Measurements from ENCODE around the gene ABLIM1. TPM values are rescaled to one million over a fixed set of nuclear protein-coding genes. Genes with fewer than 3 reads are reported as not detected.
"Not testable (repeated sequence)": the region's sequence is repeated elsewhere in the genome, so short reads cannot be mapped to it uniquely, and the experiment has no call there.

ABLIM1 gene
- 100 to 1,000 TPM in 3 of 4 donors, 10 to 100 TPM in 1; 96.4 to 113 (median 106) TPM for polyA plus RNA-seq (ENCODE audit: insufficient read length in 4 of 4)

DNA sequence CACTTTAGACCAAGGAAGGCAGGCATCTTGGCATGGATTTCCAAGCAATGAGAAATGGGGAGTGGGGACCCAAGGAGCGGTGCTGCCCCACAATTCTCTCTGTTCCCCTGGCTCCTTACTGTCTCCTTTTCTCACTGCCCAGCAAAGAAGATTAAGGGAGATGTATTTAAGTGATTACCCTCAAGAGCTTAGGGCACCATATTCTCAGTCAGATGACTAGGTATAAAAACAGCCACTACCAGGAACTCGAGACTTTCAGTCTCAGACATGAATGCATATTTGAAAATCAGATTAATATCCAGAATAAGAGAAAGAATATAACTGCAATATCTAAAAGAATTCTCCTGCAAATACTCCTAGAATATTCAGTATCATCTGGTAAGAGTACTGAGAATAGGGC, at the start of gene ABLIM1:
Gene ABLIM1 (minus strand): TSS at position 101 of the 400 bp plus-strand sequence. CDS start 75 bp downstream, at position 26.
- no peak for DNase-seq (ENCODE audit: low read depth in 4 of 4, low spot score in 3 of 4)

DNA sequence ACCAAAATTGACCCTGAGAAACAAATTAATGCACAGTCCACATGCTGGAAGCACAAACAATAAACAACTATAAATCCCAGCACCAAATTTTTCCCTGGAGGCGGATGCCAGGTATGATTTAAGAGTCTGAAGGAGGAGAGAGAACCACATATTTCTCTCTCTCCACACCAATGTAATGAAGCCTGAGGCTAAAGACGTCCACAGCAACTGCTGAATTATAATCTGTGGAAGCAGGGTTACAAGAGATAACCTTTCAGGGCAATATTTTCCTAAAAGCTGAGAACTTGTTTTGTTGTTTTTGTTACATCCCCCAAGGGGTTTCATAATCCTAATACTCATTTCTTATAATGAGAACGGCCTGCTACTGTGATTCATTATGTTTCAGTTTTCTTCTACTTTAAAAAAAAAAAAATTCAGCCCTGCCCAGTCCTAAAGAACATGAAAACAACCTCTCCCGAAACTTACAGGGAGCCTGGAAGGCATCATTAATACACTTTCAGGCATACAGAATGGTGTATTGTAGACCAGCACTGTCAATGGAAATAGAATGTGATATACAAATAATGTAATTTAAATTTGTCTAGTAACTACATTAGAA, 48.5 kb upstream of the ABLIM1 start:
- DNase-seq (ENCODE audit: low read depth in 4 of 4, low spot score in 3 of 4): no peak

DNA sequence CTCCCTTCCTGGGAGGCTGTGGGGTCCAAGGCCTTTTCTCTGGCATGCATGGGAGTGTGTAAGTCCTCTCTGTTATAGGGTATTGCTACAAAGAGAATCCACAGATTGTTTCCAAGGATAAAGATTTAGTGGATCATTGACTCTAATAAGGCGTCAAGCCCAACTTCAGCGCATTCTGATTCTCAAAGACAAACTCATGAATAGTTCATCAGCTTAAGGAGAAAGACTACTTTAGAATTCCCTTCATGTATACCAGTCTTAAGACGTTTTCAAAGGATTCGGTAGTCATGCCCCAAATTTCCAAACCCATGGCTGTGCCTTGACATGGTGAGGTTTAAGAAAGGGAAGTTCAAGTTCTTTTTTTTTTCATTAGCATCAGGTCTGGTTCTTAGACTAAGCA, 46.6 kb upstream of the ABLIM1 start:
- no peak for DNase-seq (ENCODE audit: low read depth in 4 of 4, low spot score in 3 of 4)

DNA sequence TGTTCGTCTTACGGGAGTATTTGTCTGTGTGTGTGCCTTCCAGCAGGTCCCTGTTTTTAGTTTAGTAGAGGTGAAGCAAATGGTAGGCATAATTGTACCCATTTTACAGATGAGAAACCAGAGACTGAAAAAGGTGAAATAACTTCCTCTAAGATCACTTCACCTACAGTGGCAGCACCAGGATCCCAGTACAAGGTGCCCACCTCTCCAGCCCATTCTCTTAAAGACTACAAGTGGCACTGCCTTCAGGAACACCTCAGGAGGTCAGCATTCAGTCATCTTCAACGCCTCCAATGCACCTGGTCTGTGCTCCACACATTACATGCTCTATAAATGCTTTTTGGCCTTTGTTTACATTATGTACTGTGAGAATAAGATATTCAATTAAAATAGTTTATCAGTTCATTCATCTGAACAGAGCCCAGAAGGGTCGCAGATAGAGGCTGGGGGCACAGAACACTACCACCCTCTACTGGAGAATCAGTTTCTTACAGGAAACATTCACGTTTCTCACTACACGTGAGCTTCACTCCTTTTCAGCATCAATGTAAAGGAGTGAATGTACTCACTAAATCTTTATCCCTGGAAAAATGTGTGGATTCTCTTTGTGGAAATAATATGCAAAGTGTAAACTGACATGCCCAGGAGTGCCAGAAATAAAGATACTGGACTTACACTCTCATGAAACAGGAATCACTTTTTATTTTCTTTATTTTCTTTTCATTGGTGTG, 45.5 kb upstream of the ABLIM1 start:
- no peak for DNase-seq (ENCODE audit: low read depth in 4 of 4, low spot score in 3 of 4)

DNA sequence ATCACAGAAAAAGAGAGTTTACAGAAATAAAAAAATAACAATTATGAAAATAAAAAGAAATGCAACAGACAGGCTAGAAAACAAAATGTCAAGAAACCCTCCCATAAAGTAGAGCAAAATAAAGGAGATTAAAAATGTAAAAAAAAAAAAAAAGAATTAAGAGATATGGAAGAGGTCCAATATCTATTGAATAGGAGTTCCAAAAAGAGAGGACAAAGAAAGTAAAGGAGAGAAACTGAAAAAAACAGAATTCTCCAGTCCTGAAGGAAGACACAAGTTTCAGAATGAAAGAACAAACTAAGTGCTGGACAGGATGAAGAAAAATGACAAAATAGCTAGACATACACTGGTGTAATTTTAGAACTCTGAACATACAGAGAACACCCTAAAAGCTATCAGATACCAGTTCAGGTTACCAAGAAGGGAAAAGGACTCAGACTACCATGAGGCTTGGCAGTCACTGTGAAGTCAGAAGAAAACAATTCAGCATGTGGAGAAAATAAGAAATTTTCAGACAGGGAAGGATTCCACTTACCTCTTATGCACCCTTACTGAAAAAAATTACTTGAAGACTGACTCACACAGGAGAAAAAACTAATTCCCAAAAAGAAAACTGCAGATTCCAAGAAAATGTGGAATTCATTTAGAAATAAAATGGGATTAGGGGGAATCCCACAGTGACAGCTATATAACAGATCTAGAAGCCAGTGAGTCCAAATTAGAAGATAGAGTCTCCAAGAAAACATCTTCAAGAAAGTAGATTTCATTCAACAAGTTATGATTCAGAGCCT, 40.4 kb upstream of the ABLIM1 start:
- DNase-seq (ENCODE audit: low read depth in 4 of 4, low spot score in 3 of 4): no peak

DNA sequence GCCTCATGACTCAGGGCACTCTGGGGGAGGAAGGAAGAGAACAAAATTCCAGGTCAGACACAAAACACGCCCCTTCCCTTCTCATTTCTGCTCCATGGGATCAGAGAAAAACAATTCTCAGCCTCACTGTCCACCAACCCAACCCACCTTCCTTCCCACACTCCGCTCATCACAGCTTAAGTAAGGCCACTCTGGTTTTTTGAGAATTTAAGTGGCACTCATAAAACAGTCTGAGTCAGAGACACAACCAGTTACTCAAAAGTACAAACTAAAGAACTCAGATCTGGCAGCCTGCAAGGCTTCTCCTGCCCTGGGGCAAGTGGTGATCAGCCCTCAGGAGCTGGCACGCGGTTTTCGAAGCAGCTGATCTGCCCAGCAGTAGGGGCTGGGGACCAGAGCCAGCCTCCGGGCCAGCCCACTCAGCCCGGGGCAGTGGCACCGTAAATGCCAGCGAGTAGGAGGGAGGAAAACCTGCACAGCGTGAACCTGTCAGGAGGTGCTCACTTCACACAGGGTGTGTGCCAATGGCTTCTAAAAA, 39.1 kb upstream of the ABLIM1 start:
- DNase-seq (ENCODE audit: low read depth in 4 of 4, low spot score in 3 of 4): no peak

DNA sequence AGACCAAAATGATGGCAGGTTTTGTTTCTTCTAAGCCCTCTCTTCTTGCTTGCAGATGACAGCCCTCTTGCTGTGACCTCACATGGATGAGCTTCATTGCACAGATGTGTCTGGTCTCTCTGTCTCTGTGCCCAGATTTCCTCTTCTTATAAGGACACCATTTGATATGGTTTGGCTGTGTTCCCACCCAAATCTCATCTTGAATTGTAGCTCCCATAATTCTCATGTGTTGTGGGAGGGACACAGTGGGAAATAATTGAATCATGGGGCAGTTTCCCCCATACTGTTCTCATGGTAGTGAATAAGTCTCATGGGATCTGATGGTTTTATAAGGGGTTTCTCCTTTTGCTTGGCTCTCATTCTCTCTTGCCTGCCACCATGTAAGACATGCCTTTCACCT, 38.2 kb upstream of the ABLIM1 start:
- not testable (repeated sequence) for DNase-seq (ENCODE audit: low read depth in 4 of 4, low spot score in 3 of 4)

DNA sequence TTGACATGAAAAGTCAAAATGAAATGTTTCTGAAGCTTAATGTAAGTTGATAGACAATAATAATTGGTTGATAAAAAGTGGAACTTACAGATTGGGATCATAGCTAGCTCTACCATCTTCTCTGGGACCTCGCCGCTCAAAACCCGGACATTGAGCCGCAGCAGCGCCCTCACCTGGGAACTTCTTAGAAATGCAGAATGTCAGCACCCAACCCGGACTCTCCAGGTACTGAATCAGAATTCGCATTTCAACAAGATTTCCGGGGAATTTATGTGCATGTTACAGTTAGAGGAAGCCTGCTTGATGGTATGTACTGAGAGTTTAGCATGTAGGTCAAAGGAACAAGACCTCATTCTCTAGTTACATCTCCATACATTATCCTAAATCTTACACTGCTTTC, 36.7 kb upstream of the ABLIM1 start:
- DNase-seq (ENCODE audit: low read depth in 4 of 4, low spot score in 3 of 4): no peak

DNA sequence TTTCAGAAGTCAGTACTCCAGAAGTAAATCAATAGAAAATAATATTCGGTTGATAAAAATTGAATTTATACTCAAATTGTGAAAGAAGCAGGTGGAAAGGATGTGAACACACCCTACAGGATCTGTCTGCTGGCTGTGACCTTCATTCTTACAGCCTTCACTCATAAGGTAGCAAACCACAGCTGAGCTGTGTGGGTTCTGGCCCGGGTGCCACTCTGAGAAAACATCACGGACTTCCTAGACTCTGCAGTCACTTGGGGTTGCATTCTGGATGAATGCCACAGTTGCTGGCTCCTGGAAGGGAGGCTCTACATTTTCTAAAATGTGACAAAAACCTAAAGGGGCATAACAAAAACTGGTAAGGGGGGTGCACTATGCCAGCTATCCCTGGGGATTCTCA, 36.0 kb upstream of the ABLIM1 start:
- DNase-seq (ENCODE audit: low read depth in 4 of 4, low spot score in 3 of 4): no peak

DNA sequence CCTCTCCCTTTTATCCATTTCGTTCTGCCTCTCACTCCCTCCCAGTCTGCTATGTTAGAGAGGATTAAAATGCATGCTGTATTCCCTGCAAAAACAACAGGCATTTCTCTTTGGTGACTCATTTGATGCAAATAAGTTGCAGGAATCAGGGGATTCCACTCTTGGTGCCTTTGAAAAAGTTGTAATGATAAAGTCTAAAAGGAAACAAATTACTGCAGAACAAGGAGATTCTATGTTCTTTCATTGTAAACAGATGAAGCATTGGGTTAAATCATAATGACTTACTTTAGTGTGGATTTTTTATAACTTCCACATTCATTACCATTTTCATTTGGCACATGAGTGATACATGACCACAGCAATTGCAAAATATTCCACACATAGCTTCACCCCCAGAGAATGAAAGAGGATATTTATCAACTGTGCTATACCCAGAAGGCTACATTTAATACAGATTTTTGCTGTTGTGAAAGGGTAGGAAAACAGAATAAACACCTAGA, 33.4 kb upstream of the ABLIM1 start:
- no peak for DNase-seq (ENCODE audit: low read depth in 4 of 4, low spot score in 3 of 4)

DNA sequence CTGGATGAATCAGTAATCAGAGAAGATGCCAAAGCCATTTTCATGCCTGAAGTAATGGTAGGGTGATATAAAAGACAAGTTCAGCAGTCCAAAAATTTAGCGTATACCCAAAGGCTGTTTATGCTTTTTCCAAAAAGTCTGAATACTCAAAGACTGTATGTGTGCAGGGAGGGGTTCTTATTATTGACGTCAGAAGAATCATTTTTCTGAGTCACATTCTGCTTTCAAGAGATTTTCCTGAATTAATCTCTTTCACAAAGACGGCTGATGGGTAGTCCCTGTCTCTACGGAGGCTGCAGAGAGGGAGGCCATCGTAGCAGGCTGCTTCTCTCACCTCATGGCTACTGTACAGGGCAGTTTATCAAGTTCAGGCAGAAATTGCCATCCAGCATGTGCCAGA, 30.7 kb upstream of the ABLIM1 start:
- DNase-seq (ENCODE audit: low read depth in 4 of 4, low spot score in 3 of 4): no peak

DNA sequence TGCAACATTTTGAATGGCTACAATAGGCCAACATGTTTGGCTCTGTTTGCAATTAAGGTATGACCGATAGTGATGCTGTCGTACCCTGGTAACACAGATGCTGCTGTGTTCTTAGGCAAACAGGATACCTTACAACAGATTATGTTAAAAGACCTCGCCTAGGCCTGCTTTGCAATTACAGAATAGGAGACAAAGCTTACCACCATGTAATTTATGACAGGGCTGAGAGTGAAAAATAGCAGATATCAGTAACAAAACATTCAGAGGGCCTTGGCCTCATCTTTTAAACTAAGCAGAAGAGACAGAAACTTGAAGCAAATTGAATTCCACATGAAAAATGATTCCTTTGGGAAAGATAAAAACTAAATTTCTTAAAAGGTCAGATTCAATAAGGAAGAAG, 29.4 kb upstream of the ABLIM1 start:
- DNase-seq (ENCODE audit: low read depth in 4 of 4, low spot score in 3 of 4): no peak

DNA sequence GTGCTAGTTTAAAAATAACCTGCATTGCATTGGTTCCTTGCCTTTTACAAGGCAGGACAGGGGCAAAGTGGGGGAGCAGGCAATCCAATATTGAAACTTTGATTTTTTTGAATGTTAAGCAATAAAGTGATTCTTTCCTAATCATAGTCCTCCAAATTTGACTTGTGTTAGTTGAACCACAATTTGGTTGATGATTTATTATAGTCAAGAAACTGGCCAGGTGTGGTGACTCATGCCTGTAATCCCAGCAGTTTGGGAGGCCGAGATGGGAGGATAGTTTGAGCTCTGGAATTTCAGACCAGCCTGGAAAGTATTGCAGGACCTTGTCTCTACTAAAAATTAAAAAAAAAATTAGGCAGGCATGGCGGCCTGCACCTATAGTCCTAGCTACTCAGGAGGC, 27.9 kb upstream of the ABLIM1 start:
- DNase-seq (ENCODE audit: low read depth in 4 of 4, low spot score in 3 of 4): no peak

DNA sequence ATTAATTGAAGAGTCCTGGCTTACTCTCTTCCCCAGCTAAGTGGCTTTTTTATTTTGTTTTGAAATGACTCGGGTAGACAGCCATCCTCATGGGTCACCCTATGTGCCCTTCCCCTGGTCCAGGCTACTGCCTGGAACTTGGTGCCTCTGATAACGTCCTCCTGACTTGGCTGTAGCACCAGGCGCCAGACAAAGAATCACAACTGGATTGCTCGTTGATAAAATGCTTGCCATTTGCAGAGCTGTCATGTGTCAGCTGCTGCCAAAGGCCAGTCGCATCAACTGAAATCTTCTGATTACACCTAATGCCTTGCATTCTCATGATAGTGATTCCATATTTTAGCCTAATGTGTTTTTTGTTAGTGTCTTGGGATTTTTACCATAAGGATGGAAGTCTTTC, 27.4 kb upstream of the ABLIM1 start:
- no peak for DNase-seq (ENCODE audit: low read depth in 4 of 4, low spot score in 3 of 4)

DNA sequence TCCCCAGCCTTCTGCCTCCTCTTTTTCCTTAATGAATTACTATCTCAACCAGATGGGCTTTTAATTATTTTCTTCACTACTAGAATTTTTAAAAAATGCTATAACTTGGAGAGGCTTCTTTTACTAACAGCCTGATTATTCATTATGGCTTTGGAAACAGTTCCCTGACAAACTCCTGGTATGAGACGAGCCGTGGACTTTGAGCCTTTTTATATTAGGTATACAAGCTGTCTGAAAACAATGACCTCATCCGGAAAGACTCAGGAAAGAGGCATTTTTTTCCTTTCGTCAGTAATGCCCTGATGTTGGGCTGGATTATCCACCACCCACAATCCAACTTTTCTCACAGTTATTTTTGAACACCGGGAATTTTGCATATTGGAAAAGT, 26.7 kb upstream of the ABLIM1 start:
- no peak for DNase-seq (ENCODE audit: low read depth in 4 of 4, low spot score in 3 of 4)

DNA sequence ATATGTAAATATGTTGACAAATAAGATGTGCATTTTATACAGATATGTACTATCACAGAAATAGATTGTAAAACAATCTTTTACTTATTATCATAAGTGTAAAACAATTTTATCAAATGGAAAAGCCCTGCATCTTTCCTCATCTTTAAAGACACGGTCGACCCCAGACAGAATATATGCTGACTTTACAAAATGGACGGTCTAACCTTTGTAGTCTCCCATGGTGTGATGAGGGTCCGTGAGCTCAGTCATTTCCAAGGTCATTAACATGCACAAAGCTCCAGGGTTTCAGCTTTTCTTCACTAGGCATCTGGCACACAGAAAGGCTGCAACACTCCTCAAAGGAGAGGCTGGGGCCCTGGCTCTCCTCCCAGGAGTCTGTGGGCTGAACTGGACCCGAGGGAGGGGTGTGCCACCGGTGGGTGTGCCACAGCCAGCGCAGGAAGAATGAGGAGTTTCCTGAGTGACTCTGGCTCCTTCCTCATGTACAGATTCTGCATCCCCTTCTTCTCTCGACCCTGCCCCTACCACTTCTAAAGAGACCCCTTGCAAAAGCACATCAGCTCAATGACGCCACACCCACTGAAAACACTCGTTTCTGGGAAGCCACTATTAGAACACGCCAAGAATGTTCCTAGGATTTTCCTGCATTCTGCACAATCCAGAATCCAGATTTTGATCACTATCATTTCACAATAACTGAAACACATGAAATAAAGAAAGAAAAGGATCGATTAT, 26.2 kb upstream of the ABLIM1 start:
- DNase-seq (ENCODE audit: low read depth in 4 of 4, low spot score in 3 of 4): no peak

DNA sequence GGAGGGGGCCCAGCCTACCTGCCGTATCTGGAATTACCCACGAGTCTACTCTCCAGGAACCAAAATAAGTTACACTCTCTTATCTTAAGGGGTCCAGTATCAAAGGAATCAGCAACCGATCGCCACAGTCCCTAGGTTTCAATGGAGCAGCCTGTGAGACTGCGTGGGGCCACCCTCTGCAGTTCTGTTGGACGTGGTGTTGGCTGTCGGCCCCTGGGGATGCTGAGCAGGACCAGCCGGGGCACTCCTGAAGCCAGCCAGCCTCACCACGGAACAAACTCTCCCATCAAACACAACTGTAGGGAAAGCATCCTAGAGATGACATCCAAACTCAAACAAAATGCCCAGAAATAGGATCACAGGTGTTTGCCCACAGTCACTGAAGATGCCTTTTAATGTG, 25.5 kb upstream of the ABLIM1 start:
- DNase-seq (ENCODE audit: low read depth in 4 of 4, low spot score in 3 of 4): no peak

DNA sequence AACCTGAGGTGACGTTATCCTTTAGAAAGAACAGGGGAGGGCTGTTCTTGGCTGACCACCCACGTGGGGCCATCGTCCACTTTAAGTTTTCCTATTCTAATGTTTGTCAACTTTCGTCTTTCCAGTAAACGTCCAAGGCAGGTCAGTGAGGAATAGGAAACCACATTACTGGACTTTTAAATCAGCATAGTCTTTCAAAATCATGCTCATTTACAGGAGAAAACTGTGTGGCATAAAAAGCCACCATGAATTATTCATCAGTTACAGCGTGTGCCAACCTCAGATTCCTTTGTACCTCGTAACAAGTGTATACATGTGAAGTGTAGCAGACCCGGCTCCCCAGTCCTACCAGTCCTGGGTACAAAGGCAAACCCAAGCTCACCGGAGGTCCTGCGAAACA, 25.1 kb upstream of the ABLIM1 start:
- no peak for DNase-seq (ENCODE audit: low read depth in 4 of 4, low spot score in 3 of 4)

DNA sequence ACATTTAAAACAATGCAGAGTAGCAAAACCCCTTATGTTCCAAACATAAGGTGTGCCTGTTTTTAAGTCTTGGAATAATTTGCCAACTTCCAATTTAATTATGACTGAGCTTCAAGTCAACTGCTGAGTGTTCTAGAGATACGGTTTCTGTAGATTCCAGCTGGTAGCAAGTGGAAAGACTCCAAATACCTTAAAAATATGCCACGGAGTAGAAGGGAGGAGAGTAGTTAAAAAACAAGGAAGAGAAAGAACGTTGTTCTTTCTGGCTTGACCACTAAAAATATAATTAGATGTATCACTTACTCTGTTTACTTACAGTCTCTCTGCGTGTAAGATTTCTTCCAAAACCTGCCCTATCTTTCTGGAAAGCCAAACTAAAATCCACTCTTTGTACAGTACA, 24.5 kb upstream of the ABLIM1 start:
- no peak for DNase-seq (ENCODE audit: low read depth in 4 of 4, low spot score in 3 of 4)

DNA sequence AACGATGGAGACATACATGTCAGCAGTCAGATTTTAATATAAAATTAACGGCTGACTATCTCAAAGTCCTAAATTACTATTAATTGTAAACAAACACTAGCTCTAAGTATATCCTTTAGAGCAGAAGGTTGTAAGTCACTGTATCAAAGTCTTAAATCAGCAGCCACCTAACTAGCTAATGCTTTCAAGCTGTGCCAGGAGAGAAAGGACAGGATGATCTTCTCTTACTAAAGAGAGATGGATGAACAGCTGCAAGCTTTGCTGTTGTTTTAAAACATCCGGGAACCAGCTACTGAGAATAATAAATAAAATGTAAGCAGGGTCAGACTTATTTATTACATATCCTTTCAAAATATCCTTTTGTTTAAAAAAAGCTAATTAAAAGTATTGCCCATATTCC, 24.0 kb upstream of the ABLIM1 start:
- DNase-seq (ENCODE audit: low read depth in 4 of 4, low spot score in 3 of 4): no peak

DNA sequence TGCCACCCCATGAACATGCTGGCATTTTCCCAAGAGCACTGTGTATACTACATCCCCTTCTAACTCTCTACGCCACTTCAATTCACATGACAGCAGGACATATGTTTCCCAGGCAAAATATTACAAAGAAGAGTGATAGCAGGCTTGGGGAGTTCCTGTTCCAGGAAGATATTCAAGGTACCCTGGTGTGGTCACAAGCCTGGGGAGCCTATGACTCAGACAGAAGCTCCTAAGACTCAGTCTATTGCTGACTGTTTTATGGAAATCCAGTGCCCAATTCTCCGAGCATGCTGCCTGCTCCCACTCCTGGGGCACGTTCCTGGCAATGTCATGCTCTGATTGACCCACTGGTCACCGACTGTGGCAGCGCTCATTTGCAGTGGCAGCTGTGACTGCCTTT, 23.5 kb upstream of the ABLIM1 start:
- no peak for DNase-seq (ENCODE audit: low read depth in 4 of 4, low spot score in 3 of 4)
